GM23248 (cell line): Measurements from ENCODE around the gene STIM1.

Experiments
- EZH2 ChIP-seq: fragments of 200-600 bp; sonication (generic); IDR thresholded peaks from 2 replicates; pipeline ENCODE4 v1.6.1; 2018; ENCODE audit warnings: antibody characterized with exemption, mild to moderate bottlenecking; ENCODE audit not compliant: insufficient read depth, poor library complexity, severe bottlenecking
- EZH2phosphoT487 ChIP-seq: fragments of 200-600 bp; sonication (generic); IDR thresholded peaks from 2 replicates; pipeline ENCODE4 v1.6.1; 2018; ENCODE audit warnings: antibody characterized with exemption, moderate library complexity, mild to moderate bottlenecking, low read depth; ENCODE audit not compliant: insufficient read depth

DNA sequence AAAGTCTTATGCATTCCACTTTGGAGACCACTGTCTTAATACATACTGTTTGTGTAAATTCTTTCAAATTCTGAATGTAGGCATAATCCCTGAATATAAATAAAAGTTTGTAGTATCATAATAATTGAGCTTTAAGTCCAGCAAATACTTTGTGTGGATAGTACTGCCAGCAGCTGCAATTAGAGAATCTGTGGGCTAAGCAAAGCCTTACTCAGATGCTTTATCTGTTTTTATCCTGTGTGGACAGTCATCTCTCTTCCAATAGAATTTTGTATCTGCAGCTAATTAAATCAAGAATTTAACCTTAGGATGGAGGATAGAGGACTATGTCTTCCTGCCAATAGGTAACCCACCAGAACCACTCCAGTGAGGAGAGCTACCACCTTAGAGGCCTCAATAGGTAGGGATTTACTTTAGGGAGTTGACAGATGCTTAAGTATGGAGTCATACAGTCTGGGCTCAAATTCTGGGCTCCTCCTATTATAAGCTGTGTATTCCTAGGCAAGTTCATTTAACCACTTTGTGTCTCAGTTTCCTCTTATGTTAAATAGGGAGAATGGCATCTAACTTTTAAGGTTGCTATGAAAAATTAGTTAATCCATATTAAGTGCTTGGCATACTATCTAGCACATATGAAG is 71.1 kb downstream of the STIM1 start:
- TF ChIP-seq EZH2 = no peak
- TF ChIP-seq EZH2phosphoT487 = no peak
